H1 (cell line): Measurements from ENCODE around the gene CCDC157. TPM values are rescaled to one million over a fixed set of nuclear protein-coding genes. Genes with fewer than 3 reads are reported as not detected.

Experiments
- SIN3A ChIP-seq, 2 experiments: IDR thresholded peaks in 1 of 2; conservative IDR thresholded peaks in 1 of 2; 2 replicates each; pipeline ENCODE4 v1.6.1; 2011 to 2012; ENCODE audit warnings: low read length in 2 of 2, improper control_type of control experiment in 1 of 2, low read depth in 1 of 2, mild to moderate bottlenecking in 1 of 2
- polyA plus RNA-seq, 7 experiments: library from polyadenylated mRNA; depleted of rRNA in 3 of 7; stranded (reverse) in 5 of 7; unstranded in 2 of 7; fragments of >200 nt in 5 of 7; fragments of 200-250 nt in 2 of 7; gene quantifications; 1 replicate in 5 of 7; 2 replicates in 1 of 7; 4 replicates in 1 of 7; pipeline versions ENCODE4 v1.2.1 to v1.2.3, GENCODE V29; 2011 to 2013; ENCODE audit warnings: missing spikeins in 2 of 7, mixed read lengths in 2 of 7
- total RNA-seq: library from RNA; stranded (reverse); fragmentation: NEBNext Ultra II Directional; extraction: Animal tissue kit (Norgen Biotek cat#: 25700); gene quantifications from 2 replicates; pipeline ENCODE4 v1.2.1, GENCODE V29; 2021

The CCDC157 gene
- total and polyA plus RNA-seq, 2 of the 8 experiments (the other 6 are each of a cell fraction or from before 2014, with no cell fraction given) = 4.1 to 8.4 TPM

- peak; percentile 93 to 99; a peak in 3 of 4 replicates for TF ChIP-seq SIN3A (conservative IDR thresholded peaks at IDR 0.05 in 1 of 2, IDR thresholded peaks at IDR 0.05 in 1 of 2; ENCODE audit: low read depth in 1 of 2, low read length in 2 of 2)
These were observed at the start of gene CCDC157, which contains the start of gene SF3A1 (continued) for GRCh38 chr22:30356449-30357235.
